GM18508 (cell line): ENCODE data around the gene MMP23B.
"Not testable (repeated sequence)": the region's sequence is repeated elsewhere in the genome, so short reads cannot be mapped to it uniquely, and the experiment has no call there.

Experiments used
- ATAC-seq: cut with Tn5 transposase; IDR thresholded peaks from one replicate; pipeline ENCODE4 v1.9.1; 2021; ENCODE audit warnings: moderate number of reproducible peaks; ENCODE audit not compliant: insufficient read depth, unreplicated experiment

MMP23B gene

DNA sequence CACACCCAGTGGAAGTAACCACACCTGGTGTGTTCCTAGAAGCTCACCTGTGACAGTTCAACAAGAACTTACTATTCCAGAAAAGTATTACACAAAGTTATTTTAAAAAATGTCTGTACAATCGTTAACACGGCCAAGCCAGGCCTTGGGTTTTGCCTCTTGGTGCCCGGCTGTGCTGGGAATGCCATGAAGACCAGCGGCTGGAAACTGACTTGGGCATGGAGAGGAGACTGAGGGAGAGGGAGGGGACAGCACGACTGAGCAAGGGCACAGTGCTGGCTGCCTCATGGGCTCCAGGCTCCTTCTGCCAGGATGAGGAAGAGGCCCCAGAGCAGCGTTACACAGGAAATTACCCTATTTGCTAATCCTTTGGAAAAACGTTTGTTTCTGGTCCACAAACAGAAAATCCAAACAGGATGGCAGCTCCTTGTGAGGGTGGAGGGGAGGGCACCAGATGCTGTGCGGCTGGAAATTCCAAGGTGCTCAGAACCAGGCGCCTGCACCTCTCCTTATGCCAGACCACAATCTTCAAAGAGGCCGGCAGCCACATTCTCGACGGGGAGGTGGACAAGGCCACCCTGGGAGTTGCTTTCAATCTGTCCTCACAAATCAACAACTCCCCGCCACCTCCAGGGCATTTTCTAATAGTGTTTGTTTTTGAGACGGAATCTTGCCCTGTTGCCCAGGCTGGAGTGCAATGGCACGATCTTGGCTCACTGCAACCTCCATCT is 31.0 kb downstream of the MMP23B start:
- ATAC-seq = not testable (repeated sequence)

DNA sequence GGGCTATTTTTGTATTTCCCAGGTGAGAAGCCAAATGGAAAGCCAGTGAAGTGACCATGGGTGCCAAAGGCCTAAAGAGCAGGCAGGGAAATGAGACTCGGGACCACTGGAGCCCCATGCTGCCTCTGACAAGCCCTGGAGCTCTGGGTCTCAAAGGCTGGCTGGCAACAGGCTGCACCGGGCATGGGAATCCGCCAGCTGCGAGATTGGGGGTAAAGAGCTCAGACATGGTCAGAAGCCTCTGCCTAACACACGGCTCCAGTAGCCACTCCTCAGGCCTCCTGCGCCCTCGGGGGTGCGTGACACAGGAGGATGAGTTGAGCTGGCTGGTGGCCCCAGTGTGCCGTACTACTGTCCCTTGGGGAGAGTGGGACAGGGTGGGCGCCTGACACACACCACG is 32.3 kb downstream of the MMP23B start:
- not testable (repeated sequence) for ATAC-seq

GRCh38 chr1:1664941-1665814 is 33.2 kb downstream of the MMP23B start:
- ATAC-seq = no peak

DNA sequence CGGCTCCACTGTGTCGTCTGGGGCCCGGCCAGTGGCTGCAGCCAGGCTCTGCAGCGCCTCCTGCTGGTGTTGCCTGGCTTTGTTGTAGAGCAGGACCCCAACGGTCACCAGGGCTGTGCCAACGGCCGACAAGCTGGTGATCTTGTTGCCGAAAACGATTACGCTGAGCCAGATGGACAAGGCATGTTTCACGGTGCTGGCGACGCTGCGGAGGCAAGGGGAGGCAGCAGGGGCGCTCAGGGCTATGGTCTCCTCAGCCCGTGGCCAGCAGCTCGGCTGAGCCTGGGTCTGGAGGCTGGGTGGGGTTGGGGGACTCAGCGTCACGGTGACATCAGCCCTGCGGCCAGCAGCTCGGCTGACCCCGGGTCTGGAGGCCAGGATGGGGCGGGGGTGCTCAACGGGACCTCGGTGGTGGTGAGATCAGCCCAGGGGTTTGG is 33.9 kb downstream of the MMP23B start:
- ATAC-seq = no peak

DNA sequence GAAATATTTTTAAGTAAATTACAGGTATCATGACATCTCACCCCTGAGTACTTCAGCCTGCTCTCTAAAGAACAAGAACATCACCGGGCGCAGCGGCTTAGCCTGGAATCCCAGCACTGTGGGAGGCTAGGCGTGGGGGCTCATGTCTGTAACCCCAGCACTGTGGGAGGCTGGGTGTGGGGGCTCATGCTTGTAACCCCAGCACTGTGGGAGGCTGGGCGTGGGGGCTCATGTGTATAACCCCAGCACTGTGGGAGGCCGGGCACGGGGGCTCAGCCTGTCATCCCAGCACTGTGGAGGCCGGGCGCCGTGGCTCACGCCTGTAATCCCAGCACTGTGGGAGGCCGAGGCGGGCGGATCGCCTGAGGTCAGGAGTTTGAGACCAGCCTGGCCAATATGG is 34.6 kb downstream of the MMP23B start:
- ATAC-seq = no peak

GRCh38 chr1:1669468-1670440 is 37.8 kb downstream of the MMP23B start:
- no peak for ATAC-seq

- no peak for ATAC-seq
Measured at GRCh38 chr1:1670866-1671265, 38.9 kb downstream of the MMP23B start.

- ATAC-seq = no peak
Measured at GRCh38 chr1:1671365-1672119, 39.6 kb downstream of the MMP23B start.

DNA sequence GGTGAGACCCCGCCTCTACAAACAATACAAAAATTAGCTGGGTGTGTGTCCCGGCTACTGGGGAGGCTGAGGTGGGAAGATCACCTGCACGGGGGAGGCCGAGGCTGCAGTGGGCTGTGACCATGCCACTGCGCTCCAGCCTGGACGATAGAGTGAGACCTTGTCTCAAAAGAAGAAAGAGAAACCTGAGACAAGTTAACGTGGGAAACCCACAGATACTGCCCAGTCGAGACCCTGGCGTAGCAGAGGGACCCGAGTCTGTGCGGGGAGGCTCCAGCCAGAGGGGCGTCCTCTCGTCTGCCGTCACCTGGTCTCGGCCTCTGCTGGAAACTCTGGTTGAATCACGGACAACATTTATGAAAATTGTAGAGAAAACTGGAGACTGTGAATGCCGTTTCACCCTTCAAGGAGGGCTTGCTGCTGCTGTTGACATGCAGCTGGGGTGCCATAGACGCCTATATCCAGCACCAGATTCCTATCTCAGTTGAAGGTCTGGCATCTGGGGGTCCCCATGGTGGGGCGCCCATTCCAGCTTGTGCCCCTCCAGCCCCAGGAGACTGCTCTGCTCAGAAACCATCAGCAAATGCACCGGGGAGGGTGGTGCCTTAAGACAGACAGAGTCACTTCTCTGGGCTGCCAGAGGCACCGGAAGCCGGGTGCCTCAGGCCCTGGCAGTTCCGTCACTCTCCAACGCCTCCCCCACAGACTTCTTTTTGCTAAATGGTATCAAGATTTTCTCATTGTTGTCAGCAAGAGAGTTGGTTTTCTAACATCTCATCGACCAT is 40.4 kb downstream of the MMP23B start:
- no peak for ATAC-seq

DNA sequence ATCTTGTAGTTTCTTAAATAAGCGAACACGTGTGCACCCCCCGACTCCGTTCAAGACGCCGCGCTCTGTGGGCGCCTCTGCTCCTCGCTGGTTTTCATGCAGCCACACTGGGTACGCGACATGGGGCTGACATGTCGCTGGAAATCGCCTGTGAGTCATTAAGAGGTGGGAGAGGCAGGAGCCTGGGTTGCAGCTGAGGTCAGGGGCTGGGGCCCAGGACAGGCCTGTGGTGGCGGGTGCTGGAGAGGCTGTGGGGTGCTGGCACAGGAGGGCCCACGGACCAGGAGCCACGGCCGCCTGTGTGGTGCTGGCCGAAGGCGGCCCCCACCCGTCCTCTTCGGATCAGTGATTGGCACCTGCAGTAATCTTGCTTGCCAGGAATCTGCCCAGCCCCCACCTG is 42.8 kb downstream of the MMP23B start:
- ATAC-seq = not testable (repeated sequence)

DNA sequence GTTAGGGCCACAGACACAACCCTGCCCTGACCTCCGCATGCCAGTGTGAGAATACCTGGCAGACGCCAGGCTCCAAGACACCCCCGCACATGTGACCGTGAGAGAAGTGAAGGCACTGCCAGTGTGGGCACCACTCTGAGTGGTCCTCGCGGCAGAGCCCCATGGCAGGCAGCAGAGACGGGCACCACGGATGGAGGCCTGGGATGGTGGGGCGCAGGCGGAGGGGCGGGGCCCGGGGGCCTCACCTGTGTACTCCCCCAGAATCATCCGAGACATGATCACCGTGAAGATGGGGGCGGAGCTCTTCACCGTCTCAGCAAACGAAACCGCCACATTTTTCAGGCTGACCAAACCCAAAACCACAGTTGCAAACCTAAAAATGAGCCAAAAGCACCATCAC is 43.2 kb downstream of the MMP23B start:
- not testable (repeated sequence) for ATAC-seq

- not testable (repeated sequence) for ATAC-seq
Measured at GRCh38 chr1:1676087-1676486, 44.1 kb downstream of the MMP23B start.

DNA sequence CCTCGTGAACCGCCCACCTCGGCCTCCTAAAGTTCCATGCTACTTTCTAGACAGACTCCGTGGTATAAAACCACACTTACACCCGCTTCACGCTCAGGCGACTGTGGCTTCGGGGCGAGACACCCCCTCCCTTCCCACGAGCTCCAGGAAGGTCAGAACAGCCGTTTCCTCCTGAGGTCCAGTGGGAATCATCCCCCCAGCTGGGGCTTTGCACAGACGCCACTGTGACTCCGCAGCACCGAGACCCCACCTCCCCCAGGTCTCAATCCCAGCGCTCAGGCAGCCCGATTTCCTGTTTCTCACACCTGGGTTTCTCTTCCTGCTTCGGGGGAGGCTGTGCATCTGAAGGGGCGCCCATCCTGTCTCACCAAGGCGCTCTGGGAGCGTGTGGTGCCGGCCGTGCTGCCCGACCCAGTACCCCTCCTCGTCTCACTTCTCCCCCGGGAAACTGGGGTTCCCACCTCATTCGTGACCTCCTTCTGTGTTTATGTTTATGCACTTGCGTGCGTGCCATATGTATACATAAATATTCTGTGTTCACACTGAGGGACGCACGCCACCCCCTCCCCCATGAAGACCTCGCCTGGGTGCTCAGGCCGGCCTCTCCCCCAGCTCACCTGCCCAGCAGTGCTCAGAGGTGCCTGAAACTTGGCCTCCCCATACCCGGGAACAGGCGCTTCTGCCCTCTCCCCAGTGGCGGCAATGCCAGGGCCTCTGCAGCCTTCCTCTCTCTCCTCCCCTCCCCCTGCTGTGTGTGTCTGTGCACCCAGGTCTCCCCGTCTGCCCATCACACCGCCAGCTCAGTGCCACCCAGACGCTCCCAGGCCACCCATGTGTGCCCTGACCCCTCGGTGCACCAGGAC is 46.0 kb downstream of the MMP23B start:
- ATAC-seq = no peak

DNA sequence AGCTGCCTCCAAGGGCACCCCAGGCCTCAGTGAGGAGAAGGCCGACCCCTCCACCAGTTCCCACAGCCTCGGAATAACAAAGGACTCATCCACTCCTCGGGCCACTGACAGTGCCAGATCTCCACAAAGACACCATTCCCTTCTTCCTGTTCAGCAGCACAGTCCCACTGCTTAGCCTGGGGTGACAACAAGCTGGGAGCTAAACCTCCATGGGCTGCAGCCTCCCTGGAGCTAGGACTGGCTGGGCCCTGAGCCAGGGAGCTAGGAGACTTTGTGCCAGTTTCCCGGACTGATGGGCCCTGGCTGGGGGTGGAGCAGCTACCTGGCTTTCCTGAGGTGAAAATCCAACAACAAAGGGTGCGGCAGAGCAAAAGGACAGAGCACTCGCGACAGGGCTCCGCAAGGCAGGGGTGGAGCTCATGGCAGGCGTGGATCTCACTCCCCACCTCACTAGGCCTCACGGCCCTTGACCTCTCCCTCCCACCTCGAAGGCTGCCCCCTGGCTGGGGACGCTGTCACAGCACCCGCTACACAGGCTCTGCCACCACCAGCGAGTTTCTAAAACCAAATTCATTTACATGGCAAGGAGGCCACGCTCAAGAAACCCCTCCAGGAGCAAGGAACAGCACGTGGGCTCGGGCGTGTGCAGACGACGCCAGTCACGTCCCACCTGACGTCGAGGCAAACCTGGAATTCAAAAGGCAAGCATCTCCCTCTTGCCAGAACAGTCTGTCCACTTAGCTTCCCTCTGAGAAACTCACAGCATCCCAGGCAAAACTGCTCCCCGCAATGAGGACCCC is 46.8 kb downstream of the MMP23B start:
- ATAC-seq = no peak

GRCh38 chr1:1680031-1680911 is 48.3 kb downstream of the MMP23B start:
- no peak for ATAC-seq

DNA sequence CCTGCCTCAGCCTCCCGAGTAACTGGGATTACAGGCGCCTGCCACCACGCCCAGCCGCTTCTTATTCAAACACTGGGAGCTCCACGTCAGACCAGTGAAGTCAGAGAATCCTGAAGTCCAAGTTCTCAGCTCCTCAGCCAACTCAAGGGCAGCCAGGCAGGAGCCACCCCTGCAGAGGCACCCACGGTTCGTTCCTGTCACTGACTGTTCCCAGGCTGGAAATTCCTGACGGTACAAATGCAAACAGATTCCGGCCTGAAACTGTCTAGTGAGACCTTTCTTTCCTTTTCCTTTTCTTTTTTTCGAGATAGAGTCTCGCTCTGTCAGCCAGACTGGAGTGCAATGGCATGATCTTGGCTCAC is 48.9 kb downstream of the MMP23B start:
- ATAC-seq = no peak
